GM18858 (cell line): ENCODE results near the gene TEX36.
"Not testable (repeated sequence)": the region's sequence is repeated elsewhere in the genome, so short reads cannot be mapped to it uniquely, and the experiment has no call there.

Experiments used
- ATAC-seq: cut with Tn5 transposase; IDR thresholded peaks from one replicate; pipeline ENCODE4 v1.9.1; 2021; ENCODE audit not compliant: unreplicated experiment

Gene TEX36

GRCh38 chr10:125692601-125693523 is 9.9 kb upstream of the TEX36 start:
- no peak for ATAC-seq

- no peak for ATAC-seq
Measured at GRCh38 chr10:125692196-125692595, 9.2 kb upstream of the TEX36 start.

DNA sequence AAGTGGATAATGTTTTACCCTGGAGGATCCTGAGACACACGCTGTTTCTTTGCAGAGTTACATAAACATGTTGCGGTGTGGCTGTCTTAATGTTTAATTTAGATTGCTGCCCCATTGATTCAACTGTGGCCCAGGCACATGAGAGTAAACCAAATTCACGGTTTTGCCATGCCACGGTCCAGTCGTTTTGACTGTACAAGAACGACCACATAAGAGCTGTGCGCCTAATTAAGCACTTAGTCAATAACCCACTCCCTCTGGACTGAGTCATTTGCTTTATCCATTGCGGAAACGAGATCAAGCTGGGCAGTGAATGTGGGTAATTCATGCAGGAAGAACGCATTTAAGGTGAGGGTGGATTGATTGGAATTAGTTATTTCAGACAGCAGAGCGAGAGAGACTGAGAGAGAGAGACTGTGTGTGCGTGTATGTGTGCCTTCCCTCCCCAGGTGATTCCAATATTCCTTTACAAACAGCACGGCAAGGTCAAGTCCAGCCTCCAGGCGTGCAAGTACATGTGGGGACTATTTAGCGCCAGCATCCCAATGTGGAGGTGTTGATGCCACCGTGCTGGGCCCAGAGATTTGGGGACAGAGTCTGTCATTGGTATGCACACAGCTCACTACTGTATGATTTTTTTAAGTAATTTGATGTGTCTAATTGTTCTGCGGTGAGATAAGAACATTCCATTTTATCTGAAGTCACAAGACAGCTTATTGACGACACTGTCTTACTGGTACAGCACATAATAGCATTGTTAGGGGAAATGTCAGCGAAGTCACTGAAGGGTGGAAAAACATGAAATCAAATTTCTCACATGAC is 8.4 kb upstream of the TEX36 start:
- ATAC-seq, result no peak

- ATAC-seq, result no peak
Measured at GRCh38 chr10:125689955-125690569, 7.1 kb upstream of the TEX36 start.

- no peak for ATAC-seq
Measured at GRCh38 chr10:125687507-125688185, 4.7 kb upstream of the TEX36 start.

- no peak for ATAC-seq
Measured at GRCh38 chr10:125684581-125684980, 1.6 kb upstream of the TEX36 start.

DNA sequence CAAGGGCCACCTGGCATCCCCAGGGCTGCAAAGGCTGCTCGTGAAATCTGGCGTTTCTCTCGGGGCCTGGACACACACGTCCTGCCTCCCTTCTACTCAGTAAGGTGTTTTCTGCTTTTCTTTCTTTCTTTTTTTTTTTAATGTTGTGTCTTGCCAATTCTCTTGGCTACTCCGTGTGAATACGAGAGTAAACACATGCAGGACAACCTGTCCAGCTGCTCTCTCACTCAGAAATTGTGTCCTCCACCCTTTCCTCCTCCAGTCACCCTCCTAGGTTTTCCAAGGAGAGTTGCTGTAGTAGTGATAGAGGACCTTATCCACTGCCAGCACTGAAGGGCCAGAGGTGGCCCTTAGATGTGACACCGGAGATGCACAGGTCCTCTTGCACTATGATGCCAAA is 858 bp upstream of the TEX36 start:
- ATAC-seq, result no peak

GRCh38 chr10:125679436-125679835 is 3.5 kb downstream of the TEX36 start:
- ATAC-seq, result no peak

DNA sequence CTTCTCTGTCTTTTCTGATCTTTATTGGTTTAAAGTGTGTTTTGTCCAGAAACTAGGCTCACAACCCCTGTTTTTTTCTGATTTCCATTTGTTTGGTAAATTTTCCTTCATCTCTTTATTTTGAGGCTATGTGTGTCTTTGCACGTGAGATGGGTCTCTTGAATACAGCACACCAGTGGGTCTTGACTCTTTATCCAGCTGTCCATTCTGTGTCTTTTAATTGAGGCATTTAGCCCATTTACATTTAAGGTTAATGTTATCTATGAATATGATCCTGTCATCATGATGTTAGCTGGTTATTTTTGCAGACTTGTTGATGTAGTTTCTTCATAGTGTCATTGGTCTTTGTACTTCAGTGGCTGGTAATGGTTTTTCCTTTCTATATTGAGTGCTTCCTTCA is 10.1 kb downstream of the TEX36 start:
- no peak for ATAC-seq

GRCh38 chr10:125662584-125662983 is 20.4 kb downstream of the TEX36 start:
- no peak for ATAC-seq

GRCh38 chr10:125661941-125662515 is 20.9 kb downstream of the TEX36 start:
- no peak for ATAC-seq

GRCh38 chr10:125661431-125661940 is 21.5 kb downstream of the TEX36 start:
- no peak for ATAC-seq

- ATAC-seq, result no peak
Measured at GRCh38 chr10:125659071-125659470, 23.9 kb downstream of the TEX36 start.

DNA sequence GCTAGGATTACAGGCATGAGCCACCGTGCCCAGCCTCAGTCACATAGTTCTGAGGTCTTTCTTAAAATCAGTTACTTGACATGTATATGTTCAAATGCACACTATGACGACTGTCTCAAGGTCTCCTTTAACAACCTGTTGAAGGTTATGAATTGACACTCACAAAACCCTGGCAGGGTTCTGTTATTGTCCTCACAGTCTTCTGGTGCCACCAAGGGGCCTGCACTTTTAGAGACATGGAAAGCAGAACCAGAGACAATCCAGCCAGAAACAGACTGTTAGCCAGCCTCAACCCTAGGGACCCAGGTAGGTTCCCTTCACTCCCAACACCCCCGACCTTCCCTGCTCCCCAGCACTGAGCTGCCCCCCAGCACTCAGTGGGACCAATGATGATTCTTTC is 26.4 kb downstream of the TEX36 start:
- ATAC-seq, result no peak

- ATAC-seq, result not testable (repeated sequence)
Measured at GRCh38 chr10:125653113-125653512, 29.9 kb downstream of the TEX36 start.

DNA sequence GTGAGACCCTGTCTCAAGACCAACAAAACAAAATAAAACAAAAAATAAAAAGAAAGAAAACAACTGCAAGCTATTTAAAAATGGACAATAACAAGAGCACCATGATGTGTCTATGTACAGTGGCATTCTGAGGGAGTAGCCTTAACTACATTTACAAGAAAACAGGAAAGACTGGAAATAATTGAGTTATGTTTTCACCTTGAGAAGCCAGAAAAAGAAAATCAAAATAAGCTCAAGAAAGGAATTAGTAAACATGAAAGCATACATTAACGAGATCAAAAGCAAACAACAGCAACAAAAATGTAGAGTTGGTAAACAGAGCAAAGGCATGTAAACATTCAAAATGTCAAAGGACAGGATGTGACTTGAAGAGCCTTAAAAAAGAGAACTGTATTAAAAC is 36.7 kb downstream of the TEX36 start:
- ATAC-seq, result no peak

- no peak for ATAC-seq
Measured at GRCh38 chr10:125641398-125641797, 41.6 kb downstream of the TEX36 start.

DNA sequence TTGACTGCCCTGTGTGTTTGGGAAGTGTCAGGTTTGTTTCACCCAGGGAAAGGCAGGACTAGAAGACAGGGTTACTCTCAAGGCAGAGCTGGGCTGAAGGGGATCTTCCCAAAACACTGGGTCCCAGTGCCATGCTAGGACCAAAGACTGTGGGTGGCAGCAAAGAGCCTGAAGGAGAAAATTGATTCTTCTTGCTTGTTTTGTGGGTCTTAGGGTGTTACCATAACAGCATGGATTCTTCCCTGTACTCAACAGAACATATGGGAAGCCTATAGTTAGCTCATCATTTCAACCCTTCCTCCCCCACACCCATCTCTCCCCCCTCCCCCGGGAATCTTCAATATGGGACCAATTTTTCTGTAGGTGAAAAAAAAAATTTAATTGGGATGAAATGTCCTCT is 42.3 kb downstream of the TEX36 start:
- ATAC-seq, result no peak

- ATAC-seq, result no peak
Measured at GRCh38 chr10:125639846-125640245, 43.1 kb downstream of the TEX36 start.

DNA sequence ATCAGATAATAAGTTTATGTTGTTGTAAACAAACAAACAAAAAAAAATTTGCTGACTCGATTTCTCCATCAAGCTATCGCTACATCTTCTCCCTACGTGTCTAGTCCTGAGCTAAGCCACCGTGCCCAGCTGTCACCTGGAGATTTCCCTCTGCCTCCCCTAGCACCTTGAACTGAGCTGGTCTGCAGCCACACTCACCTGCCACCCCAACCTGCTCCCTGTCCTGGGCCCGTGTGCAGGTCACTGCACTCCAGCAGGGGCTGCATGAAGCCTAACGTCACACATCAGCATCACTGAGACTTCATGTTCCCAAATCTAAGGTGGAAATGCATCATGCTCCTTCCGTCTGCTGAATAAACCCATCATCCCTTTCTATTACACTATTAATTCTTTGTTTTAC is 44.4 kb downstream of the TEX36 start:
- ATAC-seq, result no peak
